Measurements from ENCODE around the gene CRACR2A. TPM values are rescaled to one million over a fixed set of nuclear protein-coding genes. Genes with fewer than 3 reads are reported as not detected.

CRACR2A gene
- total RNA-seq, 2 donors from 2014 or later = 6.0 to 10.9 TPM

DNA sequence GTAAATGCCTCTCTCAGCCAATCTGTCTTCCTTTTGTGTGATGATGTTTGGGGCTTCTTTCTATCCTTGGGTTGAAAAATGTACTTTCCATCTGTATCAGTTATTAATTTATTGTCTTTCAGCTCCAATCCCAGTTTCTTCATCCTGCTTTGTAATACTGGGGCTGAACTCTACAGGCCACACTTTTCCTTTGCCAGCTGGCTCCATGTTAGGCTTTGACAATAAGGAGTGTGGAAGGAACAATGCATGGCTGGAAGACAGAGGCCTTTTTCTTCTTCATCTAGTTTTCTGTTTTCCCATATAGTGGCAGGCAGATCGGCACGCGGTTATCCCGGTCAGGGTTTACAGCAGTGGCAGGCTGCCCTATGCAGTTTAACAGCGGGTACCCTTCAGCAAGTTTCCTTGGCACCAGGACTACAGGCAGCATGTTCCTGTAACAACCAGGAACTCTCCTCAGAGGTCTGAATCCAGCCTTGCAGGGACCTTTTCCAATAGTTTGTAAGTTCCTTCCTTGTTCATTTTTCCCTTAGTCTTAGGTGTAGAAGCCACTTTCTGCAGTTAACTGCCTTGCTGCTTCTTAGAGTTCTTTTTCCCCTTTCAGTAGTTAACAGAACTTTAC lies 38.5 kb upstream of the CRACR2A start:
- H3K4me3 ChIP-seq = no peak overlapping the region
- no peak overlapping the region for H3K27ac ChIP-seq
- H3K9me3 ChIP-seq = no peaks in the 10 kb centered on the region
- TF ChIP-seq, protein P1, sequence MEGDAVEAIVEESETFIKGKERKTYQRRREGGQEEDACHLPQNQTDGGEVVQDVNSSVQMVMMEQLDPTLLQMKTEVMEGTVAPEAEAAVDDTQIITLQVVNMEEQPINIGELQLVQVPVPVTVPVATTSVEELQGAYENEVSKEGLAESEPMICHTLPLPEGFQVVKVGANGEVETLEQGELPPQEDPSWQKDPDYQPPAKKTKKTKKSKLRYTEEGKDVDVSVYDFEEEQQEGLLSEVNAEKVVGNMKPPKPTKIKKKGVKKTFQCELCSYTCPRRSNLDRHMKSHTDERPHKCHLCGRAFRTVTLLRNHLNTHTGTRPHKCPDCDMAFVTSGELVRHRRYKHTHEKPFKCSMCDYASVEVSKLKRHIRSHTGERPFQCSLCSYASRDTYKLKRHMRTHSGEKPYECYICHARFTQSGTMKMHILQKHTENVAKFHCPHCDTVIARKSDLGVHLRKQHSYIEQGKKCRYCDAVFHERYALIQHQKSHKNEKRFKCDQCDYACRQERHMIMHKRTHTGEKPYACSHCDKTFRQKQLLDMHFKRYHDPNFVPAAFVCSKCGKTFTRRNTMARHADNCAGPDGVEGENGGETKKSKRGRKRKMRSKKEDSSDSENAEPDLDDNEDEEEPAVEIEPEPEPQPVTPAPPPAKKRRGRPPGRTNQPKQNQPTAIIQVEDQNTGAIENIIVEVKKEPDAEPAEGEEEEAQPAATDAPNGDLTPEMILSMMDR (IDR thresholded peaks at IDR 0.05) = no peak
- H3K4me1 ChIP-seq = no peaks in the 10 kb centered on the region
- H3K27me3 ChIP-seq = no peaks in the 10 kb centered on the region
- no peak for DNase-seq (ENCODE audit: low spot score)
- no peaks in the 10 kb centered on the region for H3K36me3 ChIP-seq

DNA sequence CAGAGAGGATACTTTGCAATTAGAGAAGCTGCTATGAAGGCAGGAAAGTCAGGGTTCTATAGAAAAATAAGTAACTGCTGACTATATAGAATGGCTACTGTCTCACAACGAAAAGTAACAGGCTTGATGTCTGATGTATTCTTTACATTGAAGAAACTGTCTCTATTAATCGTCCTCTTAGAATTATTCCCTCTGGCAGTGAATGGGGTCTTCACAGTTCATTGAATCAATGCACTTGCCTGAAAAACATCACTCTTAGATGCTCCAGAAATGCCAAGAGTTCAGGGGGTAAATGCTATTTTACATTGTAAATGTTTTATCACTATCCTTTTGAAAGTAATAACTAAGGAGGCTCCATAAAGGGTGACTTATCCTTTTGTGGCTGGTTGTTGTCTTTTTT lies 37.7 kb upstream of the CRACR2A start:
- H3K27me3 ChIP-seq = no peaks in the 10 kb centered on the region
- no peak overlapping the region for H3K4me3 ChIP-seq
- H3K4me1 ChIP-seq = no peaks in the 10 kb centered on the region
- DNase-seq (ENCODE audit: low spot score) = no peak
- H3K36me3 ChIP-seq = no peaks in the 10 kb centered on the region
- H3K9me3 ChIP-seq = no peaks in the 10 kb centered on the region
- TF ChIP-seq, protein P1 (IDR thresholded peaks at IDR 0.05) = no peak
- no peak overlapping the region for H3K27ac ChIP-seq

DNA sequence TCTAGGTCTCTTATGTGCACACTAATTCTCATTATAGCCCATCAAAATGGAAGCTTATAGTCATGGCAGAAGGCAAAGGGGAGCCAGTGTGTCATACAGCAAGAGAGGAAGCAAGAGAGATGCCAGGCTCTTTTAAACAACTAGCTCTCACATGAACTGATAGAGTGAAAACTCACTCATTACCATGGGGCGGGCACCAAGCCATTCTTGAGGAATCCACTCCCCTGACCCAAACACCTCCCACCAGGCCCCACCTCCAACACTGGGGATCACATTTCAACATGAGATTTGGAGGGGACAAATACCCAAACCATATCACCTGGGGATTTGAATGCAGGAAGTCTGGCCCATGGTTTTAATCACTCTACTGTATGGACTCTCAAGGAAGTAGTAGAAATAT lies 36.9 kb upstream of the CRACR2A start:
- no peaks in the 10 kb centered on the region for H3K27me3 ChIP-seq
- no peak overlapping the region for H3K4me3 ChIP-seq
- H3K27ac ChIP-seq = no peak overlapping the region
- no peak for DNase-seq (ENCODE audit: low spot score)
- H3K36me3 ChIP-seq = no peaks in the 10 kb centered on the region
- H3K9me3 ChIP-seq = no peaks in the 10 kb centered on the region
- H3K4me1 ChIP-seq = no peaks in the 10 kb centered on the region
- TF ChIP-seq, protein P1 (IDR thresholded peaks at IDR 0.05) = no peak

DNA sequence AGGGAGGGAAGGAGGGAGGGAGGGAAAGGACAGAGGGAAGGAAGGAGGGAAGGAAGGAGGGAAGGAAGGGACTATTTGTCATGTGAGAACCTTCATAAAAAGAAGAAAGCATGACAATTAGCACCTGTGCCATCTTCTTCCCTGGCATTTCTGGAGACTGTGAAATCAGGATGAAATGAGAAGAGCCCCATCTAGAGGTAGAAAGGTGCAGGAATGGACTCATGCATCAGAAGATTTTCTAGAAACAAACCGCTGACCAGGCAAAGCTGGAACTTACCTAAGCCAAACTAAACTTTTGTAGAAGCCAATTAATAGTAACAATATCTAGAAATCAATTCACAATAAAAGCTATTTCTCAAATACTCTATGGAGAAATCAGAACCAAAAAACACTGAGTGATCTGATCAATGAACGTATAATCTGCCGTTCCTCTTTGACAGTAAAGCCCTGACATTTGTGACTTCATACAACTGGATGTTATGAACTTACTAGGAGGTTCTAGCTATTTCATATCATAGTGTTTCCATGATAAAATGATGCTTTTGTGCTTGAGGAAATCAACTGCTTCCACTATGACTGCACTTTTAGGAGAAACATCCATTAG lies 24.4 kb upstream of the CRACR2A start:
- Histone ChIP-seq H3K27me3 (no peaks in the 10 kb centered on the region), H3K4me1 (no peaks in the 10 kb centered on the region), H3K27ac (no peak overlapping the region), H3K36me3 (no peaks in the 10 kb centered on the region), H3K9me3 (no peaks in the 10 kb centered on the region), H3K4me3 (no peak overlapping the region)
- DNase-seq (ENCODE audit: low spot score) = no peak
- TF ChIP-seq, protein P1 (IDR thresholded peaks at IDR 0.05) = peak; percentile 37 to 76

DNA sequence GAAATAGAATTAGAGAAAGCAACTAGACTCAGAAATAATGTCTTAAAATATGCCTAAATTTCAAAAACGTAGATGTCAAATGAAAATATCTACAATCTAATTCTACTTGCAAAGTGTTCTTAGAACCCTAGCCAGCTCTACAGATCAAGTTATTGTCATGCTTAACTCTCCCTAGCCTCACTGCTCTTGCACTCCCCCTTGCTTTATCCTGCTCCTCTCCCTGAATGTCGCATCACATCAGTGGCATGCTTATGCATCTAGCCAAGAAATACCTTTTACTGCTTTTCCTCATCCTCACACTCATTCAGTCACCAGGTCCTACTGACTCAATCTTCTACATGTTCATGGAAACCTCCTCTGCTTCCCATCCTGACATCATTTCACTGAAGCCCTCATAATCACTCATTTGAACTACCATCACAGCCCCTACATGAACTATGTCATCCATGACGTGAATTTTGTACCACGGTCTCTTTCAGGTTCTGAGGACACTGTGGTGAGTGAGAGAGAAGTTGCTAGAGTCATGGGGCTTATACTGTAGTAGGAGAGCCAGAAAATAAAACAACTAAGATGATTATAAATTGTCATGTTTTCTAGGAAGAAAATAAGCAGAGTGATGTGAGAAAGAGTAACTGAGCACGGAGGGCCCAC lies 22.6 kb upstream of the CRACR2A start:
- TF ChIP-seq, protein P1 (IDR thresholded peaks at IDR 0.05) = no peak
- no peaks in the 10 kb centered on the region for H3K9me3 ChIP-seq
- no peak for DNase-seq (ENCODE audit: low spot score)

More for the DNA sequence above, 22.6 kb upstream of the CRACR2A start:
- Histone ChIP-seq H3K36me3 (no peaks in the 10 kb centered on the region), H3K27ac (no peak overlapping the region), H3K27me3 (no peaks in the 10 kb centered on the region), H3K4me1 (no peaks in the 10 kb centered on the region), H3K4me3 (no peak overlapping the region)

All from right atrium auricular region (tissue), 2 donors.